Adipose tissue (tissue), 3 donors: ENCODE measurements around the gene RGCC. TPM values are rescaled to one million over a fixed set of nuclear protein-coding genes. Genes with fewer than 3 reads are reported as not detected.

Experiments
- H3K27ac ChIP-seq: one replicate; pipeline ENCODE4 v1.5.1; 2013; ENCODE audit warnings: low read depth, low read length
- WGBS, 3 donors: extraction: QIAGEN DNeasy Blood & Tissue Kit; methylation state at CpG; one replicate each; pipeline ENCODE4 v1.1.7; 2013; 5-methylcytosine and 5-hydroxymethylcytosine counted together
- polyA plus RNA-seq, 3 donors: library from polyadenylated mRNA; stranded (reverse); fragments of 200-250 nt; gene quantifications; one replicate each; pipeline ENCODE4 v1.2.3, GENCODE V29; 2013
- donor health status: healthy with polysubstance abuse.
- donor health status: Bipolar disorder and iron deficiency.
- donor health status: healthy.

Gene RGCC
- polyA plus RNA-seq, 3 donors = 9.3 to 114 (median 88.3) TPM

- no peak overlapping the region for H3K27ac ChIP-seq
- WGBS, 3 donors = 42 to 56% (median 52%) methylated on average over 2 of the region's 2 CpGs
These were observed 10.1 kb downstream of the RGCC start for GRCh38 chr13:41467425-41467945.

GRCh38 chr13:41468631-41469030 is 11.3 kb downstream of the RGCC start:
- H3K27ac ChIP-seq = no peak overlapping the region
- 97 to 98% (median 97%) methylated on average over 2 of the region's 2 CpGs for WGBS, 3 donors

- no peak overlapping the region for H3K27ac ChIP-seq
- WGBS, 3 donors = 79 to 85% (median 85%) methylated on average over 4 of the region's 4 CpGs
These were observed 12.8 kb downstream of the RGCC start for GRCh38 chr13:41470196-41470595.

- WGBS, 3 donors = 84 to 88% (median 87%) methylated on average over 5 of the region's 5 CpGs
These were observed 14.4 kb downstream of the RGCC start for GRCh38 chr13:41471785-41472184.

GRCh38 chr13:41487222-41487621 is 29.9 kb downstream of the RGCC start:
- H3K27ac ChIP-seq = no peak overlapping the region
- 57 to 89% (median 88%) methylated on average over 2 of the region's 2 CpGs for WGBS, 3 donors

More at GRCh38 chr13:41471785-41472184, 14.4 kb downstream of the RGCC start:
- H3K27ac ChIP-seq = no peak overlapping the region

GRCh38 chr13:41488124-41488523 is 30.8 kb downstream of the RGCC start:
- 91 to 93% (median 93%) methylated on average over 2 of the region's 2 CpGs for WGBS, 3 donors
- H3K27ac ChIP-seq = no peak overlapping the region

- no peak overlapping the region for H3K27ac ChIP-seq
- 79 to 93% (median 90%) methylated on average over 3 of the region's 3 CpGs for WGBS, 3 donors
These were observed 33.1 kb downstream of the RGCC start for GRCh38 chr13:41490371-41491015.

- no peak overlapping the region for H3K27ac ChIP-seq
These were observed 34.1 kb downstream of the RGCC start for GRCh38 chr13:41491436-41491835.

GRCh38 chr13:41492432-41493260 is 35.3 kb downstream of the RGCC start:
- no peak overlapping the region for H3K27ac ChIP-seq
- WGBS, 3 donors = 36 to 79% (median 54%) methylated on average over 4 of the region's 4 CpGs

GRCh38 chr13:41494202-41494601 is 36.9 kb downstream of the RGCC start:
- no peak overlapping the region for H3K27ac ChIP-seq
- 66 to 79% (median 71%) methylated on average over 6 of the region's 6 CpGs for WGBS, 3 donors

GRCh38 chr13:41495044-41495443 is 37.7 kb downstream of the RGCC start:
- 12 to 46% (median 36%) methylated on average over 5 of the region's 5 CpGs for WGBS, 3 donors
- H3K27ac ChIP-seq = no peak overlapping the region

GRCh38 chr13:41496420-41497234 is 39.3 kb downstream of the RGCC start:
- 57 to 79% (median 57%) methylated on average over 9 of the region's 9 CpGs for WGBS, 3 donors
- no peak overlapping the region for H3K27ac ChIP-seq

- H3K27ac ChIP-seq = no peak overlapping the region
- WGBS, 3 donors = 85 to 91% (median 90%) methylated on average over 5 of the region's 5 CpGs
These were observed 40.1 kb downstream of the RGCC start for GRCh38 chr13:41497436-41497835.

GRCh38 chr13:41499452-41499851 is 42.1 kb downstream of the RGCC start:
- no peak overlapping the region for H3K27ac ChIP-seq
- 87 to 95% (median 92%) methylated on average over 5 of the region's 5 CpGs for WGBS, 3 donors

GRCh38 chr13:41500511-41500910 is 43.2 kb downstream of the RGCC start:
- H3K27ac ChIP-seq = no peak overlapping the region
- 75 to 83% (median 81%) methylated on average over 5 of the region's 5 CpGs for WGBS, 3 donors

GRCh38 chr13:41501281-41501680 is 43.9 kb downstream of the RGCC start:
- no peak overlapping the region for H3K27ac ChIP-seq
- 43 to 72% (median 48%) methylated on average over 4 of the region's 4 CpGs for whole genome bisulfite sequencing, 3 donors

GRCh38 chr13:41502031-41502430 is 44.7 kb downstream of the RGCC start:
- 73 to 93% (median 84%) methylated on average over 5 of the region's 5 CpGs for WGBS, 3 donors

GRCh38 chr13:41502673-41503072 is 45.3 kb downstream of the RGCC start:
- WGBS, 3 donors = 82 to 85% (median 85%) methylated on average over 9 of the region's 9 CpGs
- H3K27ac ChIP-seq = no peak overlapping the region

More at GRCh38 chr13:41502031-41502430, 44.7 kb downstream of the RGCC start:
- no peak overlapping the region for H3K27ac ChIP-seq

- 84 to 95% (median 94%) methylated on average over 3 of the region's 3 CpGs for WGBS, 3 donors
- no peak overlapping the region for H3K27ac ChIP-seq
These were observed 46.0 kb downstream of the RGCC start for GRCh38 chr13:41503356-41503755.
